ENCODE data around the gene MPV17. TPM values are rescaled to one million over a fixed set of nuclear protein-coding genes. Genes with fewer than 3 reads are reported as not detected.
A peak's percentile ranks its signal among the peaks of the same experiment; 100 is the strongest.

Gene MPV17
- total and polyA plus RNA-seq, 9 of the 15 experiments (the other 6 are each of a cell fraction or from before 2014, with no cell fraction given), result 54.7 to 140 (median 70.2) TPM

DNA sequence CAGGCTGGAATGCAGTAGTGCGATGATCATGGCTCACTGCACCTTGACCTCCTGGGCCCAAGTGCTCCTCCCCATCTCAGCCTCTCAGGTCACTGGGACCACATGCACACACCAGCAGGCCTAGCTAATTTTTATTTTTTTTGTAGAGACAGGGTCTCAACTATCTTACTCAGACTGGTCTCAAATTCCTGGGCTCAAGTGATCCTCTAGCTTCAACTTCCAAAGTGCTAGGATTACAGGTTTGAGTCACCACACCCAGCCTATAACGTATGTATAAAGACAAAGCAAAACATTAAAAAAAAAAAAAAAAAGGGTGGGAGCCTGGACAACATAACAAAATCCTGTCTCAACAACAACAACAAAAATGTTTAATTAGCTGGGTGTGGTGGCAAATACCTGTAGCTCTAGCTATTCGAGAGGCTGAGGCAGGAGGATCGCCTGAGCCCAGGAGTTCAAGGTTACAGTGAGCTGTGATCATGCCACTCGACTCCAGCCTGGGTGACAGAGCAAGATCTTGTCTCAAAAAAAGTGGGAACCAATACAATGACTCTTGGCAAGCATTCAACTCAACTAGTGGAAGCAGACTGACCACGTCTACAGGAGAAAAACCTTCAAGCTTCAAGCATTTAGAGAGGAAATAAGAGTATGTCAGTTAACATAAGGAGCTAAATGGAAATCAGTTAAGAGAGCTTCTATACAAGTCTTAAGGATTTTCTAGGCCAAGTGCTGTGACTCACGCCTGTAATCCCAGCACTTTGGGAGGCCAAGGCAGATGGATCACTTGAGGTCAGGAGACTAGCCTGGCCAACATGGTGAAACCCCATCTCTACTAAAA, 31.1 kb upstream of the MPV17 start:
- peak; percentile 15 for ATAC-seq
- Histone ChIP-seq H3K9ac (ENCODE audit: insufficient read depth in 1 of 2, low read depth in 2 of 2, low read length in 2 of 2) (peak overlapping the region; percentile 73 to 97; a peak in 3 of 4 replicates), H3K36me3 (ENCODE audit: control insufficient read depth, insufficient read depth, low read length) (peaks cover 14% of the 10 kb centered on the region), H3K4me1 (replicated peaks in 1 of 2; ENCODE audit: control insufficient read depth in 2 of 2, insufficient read depth in 2 of 2, low read length in 2 of 2) (peaks cover 12 to 19% of the 10 kb centered on the region in 2 experiments; a peak in 4 of 5 replicates), H2AFZ (ENCODE audit: low read depth, low read length) (no peak overlapping the region), H3K9me1 (ENCODE audit: control insufficient read depth, insufficient read depth, low read length) (no peaks in the 10 kb centered on the region), H3K4me2 (ENCODE audit: insufficient read depth, low read length) (peak overlapping the region; percentile 57), H4K20me1 (replicated peaks; ENCODE audit: control insufficient read depth, insufficient read depth, low read length) (no peaks in the 10 kb centered on the region), H3K27ac (ENCODE audit: extremely low read depth, low read depth, low read length) (peak overlapping the region; percentile 98), H3K27me3 (ENCODE audit: control insufficient read depth in 2 of 2, insufficient read depth in 2 of 2, low read length in 2 of 2) (no peaks in the 10 kb centered on the region), H3K9me3 (replicated peaks; ENCODE audit: control insufficient read depth, insufficient read depth, low read depth, low read length) (no peaks in the 10 kb centered on the region), H3K4me3 (no peak overlapping the region), H3K79me2 (ENCODE audit: control insufficient read depth, insufficient read depth, low read length) (peaks cover 93% of the 10 kb centered on the region)
- in situ Hi-C loops (cut with MboI) (no loop called here), intact Hi-C loops (cut with micrococcal nuclease) (no loop called here)
- WGBS (ENCODE audit: insufficient coverage, low coverage, missing lambda C conversion rate), result 10% methylated on average over 7 of the region's 7 CpGs
- ChIA-PET POLR2A (interaction anchor here (0.5 to 1.8 kb wide), 10 partner anchors 10 to 392 kb away, joined by 3 to 20 read pairs (median 4); partner anchors contain the start of genes EIF2B4, MPV17 and SNX17), CTCF (ENCODE audit: low intra/inter-chr PET ratio) (interaction anchor here (0.6 kb wide), 1 partner anchor 962 kb away, joined by 3 read pairs; no protein-coding TSS in a partner anchor)
- FAIRE-seq, result peak; percentile 96
- BruUV-seq (replicated peaks), result no TSS peak
- peak in 2 of 4 experiments; percentile 32 to 83 for DNase-seq (ENCODE audit: extremely low read depth in 1 of 4, low spot score in 3 of 4)
- TF ChIP-seq HOXB6 (CRISPR knock-in tag; IDR thresholded peaks at IDR 0.05; ENCODE audit: borderline replicate concordance) (no peak), AFF1 (IDR thresholded peaks at IDR 0.05; ENCODE audit: low read depth in 1 of 2, partially characterized antibody in 2 of 2) (no peak), MYNN (IDR thresholded peaks at IDR 0.05) (peak; percentile 35; the same call in 1 of the 2 replicates), MYNN (CRISPR knock-in tag; IDR thresholded peaks at IDR 0.05) (no peak), ZNF395 (CRISPR knock-in tag; IDR thresholded peaks at IDR 0.05) (no peak), MBD2 (IDR thresholded peaks at IDR 0.05; ENCODE audit: borderline replicate concordance, low read depth) (0 out of 2 replicates have a peak, but pooled peaks have one; percentile 8), CHD2 (IDR thresholded peaks at IDR 0.05; ENCODE audit: low read depth, low read length) (no peak), BCOR (IDR thresholded peaks at IDR 0.05) (0 out of 2 replicates have a peak, but pooled peaks have one; percentile 3), HMG20A (CRISPR knock-in tag; conservative IDR thresholded peaks at IDR 0.05) (no peak), MTA3 (IDR thresholded peaks at IDR 0.05; ENCODE audit: borderline replicate concordance) (peak; percentile 45), EP400 (IDR thresholded peaks at IDR 0.05) (peak; percentile 55), HLTF (IDR thresholded peaks at IDR 0.05) (0 out of 2 replicates have a peak, but pooled peaks have one; percentile 50), FOXA3 (CRISPR knock-in tag; conservative IDR thresholded peaks at IDR 0.05 in 1 of 2, IDR thresholded peaks at IDR 0.05 in 1 of 2) (no peak)
- TF ChIP-seq, protein P1, sequence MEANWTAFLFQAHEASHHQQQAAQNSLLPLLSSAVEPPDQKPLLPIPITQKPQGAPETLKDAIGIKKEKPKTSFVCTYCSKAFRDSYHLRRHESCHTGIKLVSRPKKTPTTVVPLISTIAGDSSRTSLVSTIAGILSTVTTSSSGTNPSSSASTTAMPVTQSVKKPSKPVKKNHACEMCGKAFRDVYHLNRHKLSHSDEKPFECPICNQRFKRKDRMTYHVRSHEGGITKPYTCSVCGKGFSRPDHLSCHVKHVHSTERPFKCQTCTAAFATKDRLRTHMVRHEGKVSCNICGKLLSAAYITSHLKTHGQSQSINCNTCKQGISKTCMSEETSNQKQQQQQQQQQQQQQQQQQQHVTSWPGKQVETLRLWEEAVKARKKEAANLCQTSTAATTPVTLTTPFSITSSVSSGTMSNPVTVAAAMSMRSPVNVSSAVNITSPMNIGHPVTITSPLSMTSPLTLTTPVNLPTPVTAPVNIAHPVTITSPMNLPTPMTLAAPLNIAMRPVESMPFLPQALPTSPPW (CRISPR knock-in tag; IDR thresholded peaks at IDR 0.05), result 0 out of 2 replicates have a peak, but pooled peaks have one; percentile 17

All from K562 (cell line).